ENCODE measurements around the gene P2RY2.

DNA sequence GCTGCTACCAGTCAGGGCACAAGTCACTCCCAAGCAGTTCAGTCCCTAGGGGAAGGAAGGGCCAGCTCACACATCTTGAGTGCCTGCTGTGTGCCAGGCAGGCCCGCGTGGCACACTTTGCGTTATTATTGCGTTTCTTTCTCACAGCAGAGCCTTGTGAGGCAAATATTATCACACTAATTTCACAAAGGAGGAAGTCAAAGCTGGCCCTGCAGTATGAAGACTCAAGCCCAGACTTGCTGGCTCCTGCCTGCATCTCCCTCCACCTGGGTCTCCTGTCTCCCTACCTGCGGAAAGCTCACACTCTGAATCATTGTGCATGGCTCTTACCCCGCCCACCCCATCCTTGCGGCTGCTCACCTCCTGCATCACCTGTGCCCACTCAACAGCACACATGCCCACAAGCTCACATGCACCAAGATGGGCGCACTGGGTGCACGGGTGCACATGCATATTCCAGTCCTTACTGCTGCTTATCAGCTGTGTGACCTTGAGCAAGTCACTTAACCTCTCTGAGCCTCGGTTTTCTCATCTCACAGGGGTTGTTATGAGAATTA is 31.7 kb upstream of the P2RY2 start:
- TF ChIP-seq, protein P1, sequence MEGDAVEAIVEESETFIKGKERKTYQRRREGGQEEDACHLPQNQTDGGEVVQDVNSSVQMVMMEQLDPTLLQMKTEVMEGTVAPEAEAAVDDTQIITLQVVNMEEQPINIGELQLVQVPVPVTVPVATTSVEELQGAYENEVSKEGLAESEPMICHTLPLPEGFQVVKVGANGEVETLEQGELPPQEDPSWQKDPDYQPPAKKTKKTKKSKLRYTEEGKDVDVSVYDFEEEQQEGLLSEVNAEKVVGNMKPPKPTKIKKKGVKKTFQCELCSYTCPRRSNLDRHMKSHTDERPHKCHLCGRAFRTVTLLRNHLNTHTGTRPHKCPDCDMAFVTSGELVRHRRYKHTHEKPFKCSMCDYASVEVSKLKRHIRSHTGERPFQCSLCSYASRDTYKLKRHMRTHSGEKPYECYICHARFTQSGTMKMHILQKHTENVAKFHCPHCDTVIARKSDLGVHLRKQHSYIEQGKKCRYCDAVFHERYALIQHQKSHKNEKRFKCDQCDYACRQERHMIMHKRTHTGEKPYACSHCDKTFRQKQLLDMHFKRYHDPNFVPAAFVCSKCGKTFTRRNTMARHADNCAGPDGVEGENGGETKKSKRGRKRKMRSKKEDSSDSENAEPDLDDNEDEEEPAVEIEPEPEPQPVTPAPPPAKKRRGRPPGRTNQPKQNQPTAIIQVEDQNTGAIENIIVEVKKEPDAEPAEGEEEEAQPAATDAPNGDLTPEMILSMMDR (IDR thresholded peaks at IDR 0.05; ENCODE audit: insufficient read depth, low read length, poor library complexity, severe bottlenecking): no peak
- no peak for TF ChIP-seq EZH2phosphoT487 (conservative IDR thresholded peaks at IDR 0.05; ENCODE audit: low read length)

Data from SU-DHL-6 (cell line).